HFF-Myc (cell line): ENCODE measurements around the gene SLC6A17.

Experiments
- DNase-seq: peaks from one replicate; pipeline ENCODE4 v3.0.0-alpha.2; 2011; ENCODE audit warnings: low read depth; ENCODE audit errors: extremely low read depth
- H3K4me3 ChIP-seq: replicated peaks from 2 replicates; pipeline ENCODE4 v1.5.1; 2011; ENCODE audit warnings: low read depth, mild to moderate bottlenecking, control low read depth, low read length
- TF ChIP-seq, protein P1 (sequence below): IDR thresholded peaks from 2 replicates; pipeline ENCODE4 v1.5.1; 2012; ENCODE audit warnings: mild to moderate bottlenecking, low read depth, low read length, control low read depth; ENCODE audit errors: missing control alignments

The SLC6A17 gene

DNA sequence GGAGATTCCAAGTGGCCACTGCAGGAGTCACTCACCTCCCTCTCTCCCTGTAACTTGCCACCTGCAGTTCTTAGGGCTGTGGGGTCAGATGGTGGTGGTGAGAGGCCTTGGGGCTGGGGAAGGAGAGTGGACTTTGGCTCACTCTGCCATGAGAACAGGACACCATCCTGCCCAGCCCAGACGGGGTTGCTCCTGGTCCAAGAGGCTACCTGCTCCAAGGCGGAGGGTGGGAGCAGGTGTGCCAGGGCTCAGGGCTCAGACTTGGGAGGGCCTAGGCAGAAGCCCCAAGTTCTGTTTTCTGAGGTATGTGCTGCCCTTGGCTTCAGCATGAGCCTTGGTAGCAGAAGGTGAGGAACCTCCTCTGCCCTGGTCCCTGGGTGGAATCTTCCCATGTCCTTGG lies 48.5 kb downstream of the SLC6A17 start:
- no peak overlapping the region for H3K4me3 ChIP-seq
- DNase-seq = no peak
- TF ChIP-seq, protein P1, sequence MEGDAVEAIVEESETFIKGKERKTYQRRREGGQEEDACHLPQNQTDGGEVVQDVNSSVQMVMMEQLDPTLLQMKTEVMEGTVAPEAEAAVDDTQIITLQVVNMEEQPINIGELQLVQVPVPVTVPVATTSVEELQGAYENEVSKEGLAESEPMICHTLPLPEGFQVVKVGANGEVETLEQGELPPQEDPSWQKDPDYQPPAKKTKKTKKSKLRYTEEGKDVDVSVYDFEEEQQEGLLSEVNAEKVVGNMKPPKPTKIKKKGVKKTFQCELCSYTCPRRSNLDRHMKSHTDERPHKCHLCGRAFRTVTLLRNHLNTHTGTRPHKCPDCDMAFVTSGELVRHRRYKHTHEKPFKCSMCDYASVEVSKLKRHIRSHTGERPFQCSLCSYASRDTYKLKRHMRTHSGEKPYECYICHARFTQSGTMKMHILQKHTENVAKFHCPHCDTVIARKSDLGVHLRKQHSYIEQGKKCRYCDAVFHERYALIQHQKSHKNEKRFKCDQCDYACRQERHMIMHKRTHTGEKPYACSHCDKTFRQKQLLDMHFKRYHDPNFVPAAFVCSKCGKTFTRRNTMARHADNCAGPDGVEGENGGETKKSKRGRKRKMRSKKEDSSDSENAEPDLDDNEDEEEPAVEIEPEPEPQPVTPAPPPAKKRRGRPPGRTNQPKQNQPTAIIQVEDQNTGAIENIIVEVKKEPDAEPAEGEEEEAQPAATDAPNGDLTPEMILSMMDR = no peak

DNA sequence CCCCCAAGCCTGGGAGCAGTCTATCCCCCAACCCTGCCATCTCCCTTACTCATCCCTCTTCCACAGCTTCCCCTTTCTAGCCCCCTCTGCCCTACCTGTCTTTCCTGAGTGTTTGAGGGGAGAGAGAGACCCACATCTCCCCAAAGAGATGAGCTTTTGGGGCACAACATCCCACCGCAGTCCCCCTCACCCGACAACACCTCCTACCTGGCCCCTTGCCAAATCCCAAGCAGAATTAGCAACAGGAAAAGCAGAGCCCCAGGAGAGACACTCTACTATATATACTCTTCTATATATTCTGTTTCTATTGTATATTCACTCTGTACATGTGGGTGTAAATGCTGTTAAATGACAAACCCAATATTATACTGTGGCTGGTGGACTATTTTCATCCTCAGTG lies 49.9 kb downstream of the SLC6A17 start:
- H3K4me3 ChIP-seq = no peak overlapping the region

DNA sequence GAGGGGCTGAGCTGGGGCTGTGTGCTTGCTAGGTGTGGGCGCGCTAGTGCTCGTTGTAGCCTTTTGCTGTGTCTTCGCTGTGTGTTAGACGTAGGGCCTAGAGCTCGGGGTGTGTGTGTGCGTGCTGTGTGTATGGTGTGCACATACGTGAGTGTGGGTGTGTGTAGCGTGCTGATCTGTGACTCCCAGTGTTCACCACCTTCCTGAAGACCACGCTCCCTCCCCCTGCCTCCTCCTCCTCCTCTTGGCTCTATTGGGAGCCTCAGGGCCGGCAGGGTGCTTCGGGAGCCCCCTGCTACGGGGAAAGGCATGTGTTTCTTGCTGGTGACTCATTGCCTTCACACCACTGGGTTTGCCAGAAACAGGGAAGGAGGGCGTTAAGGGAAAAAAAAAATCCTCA lies 50.4 kb downstream of the SLC6A17 start:
- TF ChIP-seq, protein P1 = no peak
- no peak overlapping the region for H3K4me3 ChIP-seq
- DNase-seq = no peak

More for the DNA sequence above, 49.9 kb downstream of the SLC6A17 start:
- DNase-seq = no peak
- TF ChIP-seq, protein P1 = no peak

DNA sequence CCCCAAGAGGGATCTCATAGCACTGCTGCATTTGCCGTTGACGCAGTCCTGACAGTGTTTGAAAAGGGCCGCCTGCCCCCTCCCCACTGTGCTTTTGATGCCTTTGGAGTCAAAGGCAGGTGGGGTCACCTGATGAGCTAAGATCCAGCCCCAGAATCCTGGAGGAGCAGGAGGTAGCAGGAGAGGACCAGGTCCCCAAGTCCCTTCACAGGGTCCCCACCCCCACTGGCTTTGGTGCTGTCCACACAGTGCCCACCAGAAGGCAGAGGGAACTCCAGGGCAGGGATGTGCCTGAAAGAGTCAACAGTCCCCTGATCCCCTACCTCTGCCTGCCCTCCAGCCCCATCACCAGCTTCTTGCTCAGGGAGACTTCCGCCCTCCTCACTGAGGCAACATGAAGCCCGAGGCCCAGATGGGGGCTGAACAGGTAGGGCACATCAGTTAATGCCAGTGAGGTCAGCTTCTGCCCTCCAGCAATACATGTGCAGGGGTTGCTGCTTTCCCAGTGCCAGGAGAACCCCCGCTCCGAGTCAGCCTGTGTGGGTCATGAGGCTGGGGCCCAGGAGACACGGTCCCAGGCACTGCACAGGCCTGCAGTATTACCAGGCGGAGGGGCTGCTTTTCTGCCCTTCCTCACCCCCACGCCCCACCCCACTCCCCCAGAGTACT lies 51.0 kb downstream of the SLC6A17 start:
- H3K4me3 ChIP-seq = no peak overlapping the region
- DNase-seq = no peak
- TF ChIP-seq, protein P1 = no peak

DNA sequence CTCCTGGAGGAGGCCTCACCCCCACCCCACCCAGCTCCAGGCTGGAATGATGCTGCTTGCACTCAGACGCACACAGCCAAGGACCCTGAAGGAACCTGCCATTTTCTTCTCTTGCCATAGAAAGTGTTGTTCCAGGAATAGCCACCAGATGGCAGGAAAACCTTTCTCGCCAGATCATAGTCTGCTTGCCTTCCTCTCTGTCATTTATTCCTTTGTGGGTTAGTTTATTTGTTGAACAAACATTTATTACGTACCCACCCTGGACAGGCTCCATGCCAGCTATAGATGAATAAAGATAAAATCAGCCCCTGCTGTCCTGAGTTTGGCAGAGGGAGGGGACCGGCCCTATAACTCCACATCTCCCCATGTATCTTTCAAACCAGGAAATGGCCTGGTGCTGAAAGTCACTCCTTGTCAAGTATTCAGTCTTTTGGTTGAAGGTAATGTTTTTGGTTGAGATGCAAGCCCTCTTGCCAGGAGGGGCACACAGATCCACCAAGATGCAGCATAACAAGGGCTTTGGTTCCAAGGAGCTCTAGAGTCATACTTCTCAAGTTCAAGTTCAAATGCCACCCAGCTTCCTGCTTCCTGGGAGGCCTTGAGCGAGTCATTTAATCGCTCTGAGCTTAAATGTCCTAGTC lies 52.8 kb downstream of the SLC6A17 start:
- no peak overlapping the region for H3K4me3 ChIP-seq
- TF ChIP-seq, protein P1 = peak; percentile 83
- peak; percentile 46 for DNase-seq

DNA sequence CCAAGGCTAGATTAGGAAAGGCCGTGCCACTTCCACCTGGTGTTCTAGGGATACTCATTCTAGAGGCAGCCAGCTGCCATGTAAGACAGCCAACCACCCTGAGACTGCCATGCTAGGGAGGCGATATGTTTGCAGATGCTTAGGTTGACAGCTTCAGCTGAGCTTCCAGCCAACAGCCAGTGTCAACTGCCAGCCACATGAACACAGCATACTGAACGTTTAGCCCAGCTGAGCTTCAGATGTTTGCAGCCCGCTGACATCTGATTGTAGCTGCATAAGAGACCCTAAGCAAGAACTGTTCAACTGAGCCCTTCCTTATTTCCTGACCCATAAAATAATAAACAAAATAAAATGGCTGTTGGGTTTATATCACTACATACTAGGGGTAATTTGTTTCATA lies 54.9 kb downstream of the SLC6A17 start:
- TF ChIP-seq, protein P1 = no peak
- H3K4me3 ChIP-seq = no peak overlapping the region
- DNase-seq = no peak
